ENCODE data around the gene CARS1. TPM values are rescaled to one million over a fixed set of nuclear protein-coding genes. Genes with fewer than 3 reads are reported as not detected.

CARS1 gene
- total RNA-seq, 1 donor from 2014 or later: 53.4 TPM

DNA sequence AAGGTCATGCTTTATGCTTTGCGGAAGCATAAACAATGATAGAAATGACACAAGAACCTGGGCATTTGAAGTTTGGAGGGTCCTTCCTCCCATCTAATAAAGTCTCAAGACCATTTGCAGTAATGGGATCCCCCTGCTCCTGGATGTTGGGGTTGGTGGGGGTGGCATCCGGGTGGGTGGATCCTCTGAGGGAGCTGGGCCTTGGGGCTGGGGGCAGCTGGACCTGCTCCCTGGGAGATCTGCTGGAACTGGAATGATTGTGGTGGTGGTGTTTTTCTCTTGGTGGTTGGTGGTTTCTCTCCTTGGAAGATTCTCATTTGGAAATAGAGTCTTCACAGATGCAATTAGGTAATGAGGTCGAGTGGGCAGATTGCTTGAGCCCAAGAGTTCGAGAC lies 62.9 kb downstream of the CARS1 start:
- DNase-seq (ENCODE audit: extremely low read depth, low read depth, low spot score): no peak

DNA sequence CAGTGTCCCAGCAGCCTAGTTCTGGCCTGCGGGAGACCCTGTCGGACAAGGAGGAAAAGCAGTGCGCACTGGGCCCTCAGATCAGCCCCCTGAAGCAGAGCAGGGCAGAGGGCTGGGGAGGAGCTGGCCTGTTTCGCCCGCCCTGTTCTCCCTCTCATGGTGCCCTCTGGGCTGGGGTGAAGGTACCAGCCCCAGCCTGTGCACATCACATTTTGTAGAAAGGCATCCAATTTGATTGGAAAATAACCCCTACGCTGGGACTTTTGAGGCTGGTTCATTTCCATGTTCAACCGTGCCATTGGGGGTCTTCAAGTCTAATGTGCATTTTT lies 64.3 kb downstream of the CARS1 start:
- DNase-seq (ENCODE audit: extremely low read depth, low read depth, low spot score): no peak

DNA sequence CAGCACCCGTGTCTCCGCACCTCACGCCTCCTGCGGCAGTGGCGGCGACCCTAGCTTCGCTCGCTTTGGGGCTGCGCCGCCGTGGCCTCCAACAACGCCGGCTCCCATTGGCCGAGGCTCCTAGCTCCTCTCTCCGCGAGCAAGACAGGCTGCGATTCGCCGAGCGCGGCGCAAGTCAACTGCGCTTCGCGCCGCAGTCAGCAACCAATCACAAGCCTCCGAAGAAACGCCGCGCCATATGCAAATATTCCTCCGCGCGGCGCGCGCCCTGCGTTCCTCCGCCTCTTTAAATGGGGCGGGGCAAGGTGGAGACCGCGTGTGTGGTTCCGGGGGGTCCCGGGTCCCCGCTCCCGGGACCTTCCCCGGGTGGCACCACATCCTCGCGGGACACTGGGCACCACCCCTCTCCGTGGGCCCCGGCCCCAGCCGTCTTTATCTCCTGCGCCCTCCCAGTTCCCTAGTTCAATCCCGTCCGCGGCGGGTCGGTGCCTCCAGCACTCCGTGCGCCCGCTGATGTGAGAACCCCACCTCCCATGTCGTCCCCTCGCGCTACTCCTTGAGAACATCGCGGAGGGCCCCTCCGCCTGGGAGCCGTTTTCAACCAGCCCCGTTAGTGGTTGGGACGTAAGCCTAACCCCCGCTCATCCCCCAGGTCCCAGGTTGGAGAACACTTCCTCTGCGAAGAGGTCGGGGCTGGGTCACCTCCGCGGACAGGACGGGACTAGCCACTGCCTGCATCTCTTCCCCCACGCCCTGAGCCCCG lies 64.8 kb downstream of the CARS1 start, which contains the start of gene NAP1L4:
Gene NAP1L4, minus strand, starts transcription at position 96 of the 763 bp plus-strand sequence. CDS start 13,109 bp downstream, outside the sequence.
- peak; percentile 73 for DNase-seq (ENCODE audit: extremely low read depth, low read depth, low spot score)

DNA sequence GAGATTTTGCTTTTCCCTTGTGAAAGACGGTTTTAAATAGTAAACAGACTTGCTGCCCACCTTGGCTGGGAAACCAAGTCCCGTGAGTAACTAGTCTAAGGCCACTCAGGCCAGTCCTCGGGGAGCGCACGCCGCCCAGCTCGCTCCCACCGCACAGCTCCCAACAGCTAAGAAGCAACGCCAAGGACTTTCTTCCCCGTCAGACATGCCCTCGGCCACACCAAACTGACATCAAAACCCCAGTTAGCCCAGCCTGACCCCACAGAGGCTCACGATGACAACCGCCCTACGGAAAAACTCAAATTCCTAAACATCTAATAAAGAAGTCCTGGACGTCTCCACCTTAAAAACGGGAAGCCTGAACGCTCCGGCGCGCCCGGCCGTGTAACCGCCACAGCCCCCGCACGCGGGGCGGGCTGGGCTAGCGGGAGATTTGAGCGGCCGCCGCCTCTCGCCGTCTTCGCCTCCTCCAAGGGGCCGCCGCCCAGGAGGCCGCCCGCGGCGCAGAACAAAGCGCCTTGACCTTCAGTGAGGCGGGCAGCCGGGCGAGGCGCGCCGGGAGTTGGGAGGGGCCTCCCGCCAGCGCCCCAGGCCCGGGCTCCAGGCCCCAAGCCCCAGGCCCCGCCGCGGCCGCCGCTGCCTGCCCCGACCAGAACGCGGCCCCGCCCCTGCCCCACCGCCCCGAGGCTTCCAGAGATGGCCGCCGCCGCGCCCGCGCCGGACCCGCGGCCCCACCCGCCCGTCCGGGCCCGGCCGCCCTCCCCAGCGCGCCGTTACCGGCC lies 65.6 kb downstream of the CARS1 start:
- DNase-seq (ENCODE audit: extremely low read depth, low read depth, low spot score): no peak

DNA sequence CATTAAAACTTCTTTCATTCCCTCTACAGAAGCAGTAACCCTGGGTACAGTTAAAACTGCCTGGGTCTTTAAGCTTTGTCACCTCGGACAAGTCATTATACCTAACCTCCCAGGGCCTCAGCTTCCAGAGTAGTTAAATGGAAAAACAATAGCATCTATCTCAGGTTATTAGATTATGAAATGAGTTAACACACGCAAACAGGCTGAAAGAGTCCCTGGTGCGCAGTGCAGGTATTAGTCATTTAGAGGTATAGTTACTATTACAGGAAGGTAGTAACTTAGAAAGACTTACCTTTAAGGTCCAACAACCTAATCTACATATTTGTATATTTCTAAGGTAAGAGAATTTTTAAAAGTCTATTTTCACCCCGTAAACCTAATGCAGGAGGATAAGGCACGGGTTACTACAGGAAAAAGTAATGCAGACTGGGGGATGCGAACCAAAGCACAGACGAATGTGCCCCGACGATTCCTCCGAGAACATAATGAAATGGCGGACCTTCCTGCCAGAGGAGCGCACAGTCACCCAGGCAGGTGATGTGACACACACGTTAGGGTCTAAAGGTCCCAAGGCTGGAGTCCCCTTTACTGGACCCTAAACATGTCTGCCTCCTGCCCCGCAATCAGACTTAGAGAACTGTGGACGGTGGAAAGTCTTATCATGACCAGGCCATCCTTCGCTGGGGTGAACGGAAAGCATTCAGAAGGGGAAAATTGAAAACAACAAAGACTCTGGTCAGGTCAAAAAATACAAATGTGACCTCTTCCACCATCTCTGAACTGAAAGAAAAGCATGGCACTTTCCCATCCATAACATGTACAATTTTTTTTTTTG lies 66.4 kb downstream of the CARS1 start:
- no peak for DNase-seq (ENCODE audit: extremely low read depth, low read depth, low spot score)

DNA sequence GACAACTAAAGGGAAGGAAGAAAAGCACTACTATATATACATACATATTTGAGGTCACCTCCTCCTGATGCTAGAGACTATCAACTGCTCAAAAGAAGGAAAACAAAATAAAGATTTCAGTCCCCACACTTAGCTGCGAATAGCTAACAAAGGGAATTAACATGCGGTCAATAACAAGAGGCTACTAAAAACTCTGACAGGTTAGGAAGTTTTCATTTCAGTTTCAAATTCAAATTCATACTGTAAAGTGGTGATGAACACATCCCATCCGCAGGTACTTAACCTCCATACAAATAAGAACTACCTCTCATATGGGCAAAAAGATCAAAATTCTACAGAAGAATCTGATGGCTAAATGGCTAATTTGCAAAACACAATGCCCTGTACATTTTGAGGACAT lies 67.7 kb downstream of the CARS1 start:
- DNase-seq (ENCODE audit: extremely low read depth, low read depth, low spot score): no peak

DNA sequence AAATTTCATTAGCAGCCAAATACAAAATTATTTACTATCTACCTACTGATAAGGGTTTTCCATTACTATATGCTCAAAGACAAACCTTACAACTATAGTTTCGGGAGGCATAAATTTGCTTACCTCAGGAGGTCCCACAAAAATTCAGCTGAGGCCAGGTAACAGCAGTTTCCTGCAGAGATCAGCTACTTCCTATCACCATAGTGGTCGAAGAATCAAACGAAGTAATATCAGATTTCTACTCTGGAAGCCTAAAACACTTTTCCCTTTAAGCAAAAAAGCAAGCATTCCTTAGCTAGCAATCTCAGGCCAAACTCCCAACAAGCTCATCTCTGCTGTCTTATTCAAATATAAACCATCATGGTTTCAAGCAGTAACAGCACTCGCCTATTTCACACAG lies 68.2 kb downstream of the CARS1 start:
- no peak for DNase-seq (ENCODE audit: extremely low read depth, low read depth, low spot score)

DNA sequence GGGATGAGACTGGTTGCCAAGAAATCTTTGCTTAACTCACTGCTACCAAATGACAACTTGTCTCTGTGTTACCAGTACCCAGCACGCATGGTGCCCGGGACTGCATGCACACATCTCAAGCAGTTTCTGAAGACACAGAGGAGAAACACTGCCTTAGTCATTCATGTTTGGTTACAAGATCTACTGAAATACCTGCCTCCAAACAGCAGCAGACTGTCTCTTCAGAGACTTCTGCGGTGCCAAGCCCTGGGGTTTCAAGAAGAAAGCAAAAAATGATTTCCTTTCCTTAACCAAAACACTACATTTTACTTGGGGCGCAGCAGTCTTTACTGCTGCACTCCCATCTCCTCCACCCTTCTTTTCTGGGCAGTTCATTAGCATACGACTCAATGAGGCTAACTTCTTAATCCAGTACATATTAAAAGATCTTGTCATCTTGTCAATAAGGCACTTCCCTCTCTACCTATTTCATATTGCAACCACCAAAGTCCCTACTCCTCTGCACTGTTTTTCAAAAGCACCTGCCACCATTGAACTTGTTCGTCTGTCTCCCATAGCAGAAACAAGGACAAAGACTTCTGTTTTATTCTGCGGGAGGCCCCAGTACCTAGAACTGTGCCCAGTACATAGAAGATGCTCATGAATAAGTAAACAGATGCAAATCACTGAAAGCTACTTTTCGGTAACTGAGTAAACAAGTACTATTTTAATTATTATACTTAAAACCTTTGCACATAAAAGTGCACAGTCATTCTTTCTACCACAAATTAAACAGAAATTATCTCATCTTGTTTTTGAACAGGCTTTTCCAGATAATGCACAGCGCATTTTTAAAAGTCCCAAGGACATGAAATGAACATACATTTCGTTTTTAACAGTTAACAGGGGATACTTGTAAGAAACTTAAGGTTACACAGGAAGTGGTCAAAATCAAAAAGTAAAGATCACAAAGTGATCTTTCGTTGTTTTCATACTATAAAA lies 69.1 kb downstream of the CARS1 start:
- no peak for DNase-seq (ENCODE audit: extremely low read depth, low read depth, low spot score)

DNA sequence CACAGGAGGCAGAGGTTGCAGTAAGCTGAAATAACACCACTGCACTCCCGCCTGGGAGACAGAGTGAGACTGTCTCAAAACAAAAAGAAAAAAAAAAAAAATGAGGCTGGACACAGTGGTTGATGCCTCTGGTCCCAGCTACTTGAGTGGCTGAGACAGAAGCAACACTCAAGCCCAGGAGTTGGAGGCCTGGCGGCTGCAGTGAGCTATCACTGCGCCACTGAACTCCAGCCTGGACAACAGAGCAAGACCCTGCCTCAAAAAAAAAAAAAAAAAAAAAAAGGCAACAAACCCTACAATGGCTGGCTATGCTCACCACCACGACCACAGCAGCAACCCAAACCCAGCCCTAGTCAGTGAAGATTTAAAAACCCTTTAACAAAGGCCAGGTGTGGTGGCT lies 73.3 kb downstream of the CARS1 start:
- DNase-seq (ENCODE audit: extremely low read depth, low read depth, low spot score): no peak

DNA sequence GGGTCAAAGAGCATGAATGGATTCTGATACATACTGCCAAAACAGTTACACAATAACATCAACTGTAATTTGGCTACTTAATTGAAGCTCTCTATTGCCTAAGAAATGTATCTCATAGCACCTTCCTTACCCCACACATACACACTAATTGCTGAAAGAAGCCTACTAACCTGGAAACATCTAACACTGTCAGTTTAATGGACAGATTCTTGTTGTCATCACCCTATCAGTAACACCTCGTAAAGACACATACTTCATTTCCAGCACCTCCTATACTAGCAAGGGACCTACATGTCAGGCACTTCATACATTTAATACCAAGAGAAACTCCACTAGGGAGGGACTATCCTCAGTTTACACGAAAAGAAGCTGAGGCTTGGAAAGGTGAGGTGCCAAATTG lies 75.0 kb downstream of the CARS1 start:
- no peak for DNase-seq (ENCODE audit: extremely low read depth, low read depth, low spot score)

DNA sequence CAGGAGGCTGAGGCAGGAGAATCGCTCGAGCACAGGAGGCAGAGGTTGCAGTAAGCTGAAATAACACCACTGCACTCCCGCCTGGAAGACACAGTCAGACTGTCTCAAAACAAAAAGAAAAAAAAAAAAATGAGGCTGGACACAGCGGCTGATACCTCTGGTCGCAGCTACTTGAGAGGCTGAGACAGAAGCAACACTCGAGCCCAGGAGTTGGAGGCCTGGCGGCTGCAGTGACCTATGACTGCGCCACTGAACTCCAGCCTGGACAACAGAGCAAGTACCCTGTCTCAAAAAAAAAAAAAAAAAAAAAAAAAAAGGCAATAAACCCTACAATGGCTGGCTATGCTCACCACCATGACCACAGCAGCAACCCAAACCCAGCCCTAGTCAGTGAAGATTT lies 76.1 kb downstream of the CARS1 start:
- DNase-seq (ENCODE audit: extremely low read depth, low read depth, low spot score): no peak

DNA sequence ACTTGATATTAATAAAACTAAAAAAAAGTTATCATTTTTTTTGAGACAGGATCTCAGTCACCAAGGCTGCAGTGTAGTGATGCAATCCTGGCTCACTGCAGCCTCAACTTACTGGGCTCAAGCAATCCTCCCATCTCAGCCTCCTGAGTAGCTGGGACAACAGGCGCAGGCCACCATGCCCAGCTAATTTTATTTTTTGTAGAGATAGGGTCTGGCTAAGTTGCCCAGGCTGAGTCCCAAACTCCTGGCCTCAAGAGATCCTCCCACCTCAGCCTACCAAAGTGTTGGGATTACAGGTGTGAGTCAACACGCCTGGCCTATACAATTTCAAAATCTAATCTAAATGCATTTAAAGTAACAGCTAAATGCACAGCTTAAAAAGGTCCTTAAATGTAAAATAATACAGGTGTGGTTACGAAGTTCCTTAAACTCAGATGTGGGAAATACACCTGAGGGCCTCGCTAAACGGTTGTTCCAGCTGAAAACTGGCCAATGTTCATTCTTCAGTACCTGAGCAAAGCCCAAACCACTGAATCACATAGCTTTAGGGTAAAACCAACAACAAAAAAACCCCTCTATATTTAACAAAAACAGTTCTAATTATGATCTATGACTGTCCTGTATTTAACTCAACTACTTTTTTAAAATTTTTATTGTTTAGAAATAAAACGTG lies 76.9 kb downstream of the CARS1 start:
- no peak for DNase-seq (ENCODE audit: extremely low read depth, low read depth, low spot score)

DNA sequence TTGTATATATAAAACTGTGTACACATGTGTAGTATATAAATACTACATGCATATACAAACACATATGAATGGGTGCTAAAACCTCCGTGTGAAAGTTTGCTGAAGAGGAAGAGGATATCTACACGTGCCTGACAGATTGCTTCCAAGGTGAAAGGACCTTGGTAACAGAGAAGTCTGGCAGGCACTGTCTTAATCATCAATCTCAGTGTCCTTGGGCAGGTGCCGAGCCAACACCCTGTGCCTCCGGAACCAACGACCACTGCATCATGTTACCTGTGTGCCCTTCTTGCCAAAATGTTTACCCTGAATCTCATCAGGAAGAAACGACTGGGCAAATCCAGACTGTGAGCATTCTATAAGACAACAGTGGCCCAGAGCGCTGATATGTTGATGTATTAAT lies 80.1 kb downstream of the CARS1 start:
- DNase-seq (ENCODE audit: extremely low read depth, low read depth, low spot score): no peak

DNA sequence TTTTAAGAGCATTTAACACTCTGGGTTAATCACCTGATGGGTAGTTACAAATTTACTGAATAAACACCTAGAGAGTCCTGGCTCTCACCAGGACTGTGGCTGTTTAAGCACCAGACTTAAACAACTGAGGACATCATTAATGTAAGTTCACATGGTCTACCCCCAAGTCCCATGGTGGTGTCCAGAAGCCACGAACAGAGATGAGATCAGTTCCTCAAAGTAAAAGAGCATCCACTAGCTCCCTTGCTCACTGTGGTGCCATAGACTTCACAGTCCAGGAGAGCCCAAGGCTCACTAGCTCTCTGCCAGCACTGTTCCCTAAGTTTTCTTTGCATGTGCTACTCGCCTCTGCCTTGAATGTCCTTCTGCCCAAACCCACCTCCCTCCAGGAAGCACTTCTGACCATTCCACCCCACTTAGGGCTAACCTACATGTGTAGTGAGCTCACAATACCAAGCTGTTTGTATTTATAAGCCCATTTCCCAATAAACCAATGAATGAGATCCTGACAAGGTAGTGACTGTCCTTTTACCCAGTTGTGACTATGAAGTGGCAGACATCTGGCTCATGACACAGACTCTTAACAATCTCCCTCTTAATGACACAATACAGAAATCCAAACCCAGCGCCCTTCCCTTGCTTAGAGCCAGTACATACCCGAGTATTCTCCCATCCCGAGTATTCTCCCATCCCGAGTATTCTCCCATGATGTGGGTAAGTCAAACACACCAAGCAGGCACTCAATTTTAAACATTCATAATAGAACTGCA lies 80.7 kb downstream of the CARS1 start:
- DNase-seq (ENCODE audit: extremely low read depth, low read depth, low spot score): no peak

DNA sequence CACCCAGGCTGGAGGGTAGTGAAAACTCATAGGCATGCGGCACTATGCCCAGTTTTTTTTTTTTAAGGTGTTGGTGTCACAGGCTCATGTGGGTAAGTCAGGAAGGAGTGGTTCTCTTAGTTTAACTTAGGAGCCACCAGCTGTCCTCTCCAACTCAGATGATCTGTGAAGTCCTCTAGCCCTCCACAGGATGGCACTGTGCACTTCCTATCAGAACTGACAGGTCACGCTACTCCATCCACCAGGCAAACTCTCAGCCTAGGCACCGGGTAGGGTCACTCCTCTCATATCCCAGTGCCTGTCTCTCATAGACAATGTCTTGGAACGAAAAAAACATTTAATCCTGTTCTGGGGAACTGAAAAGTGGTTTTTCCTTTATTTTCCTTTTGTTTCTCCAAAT lies 81.6 kb downstream of the CARS1 start:
- DNase-seq (ENCODE audit: extremely low read depth, low read depth, low spot score): no peak

DNA sequence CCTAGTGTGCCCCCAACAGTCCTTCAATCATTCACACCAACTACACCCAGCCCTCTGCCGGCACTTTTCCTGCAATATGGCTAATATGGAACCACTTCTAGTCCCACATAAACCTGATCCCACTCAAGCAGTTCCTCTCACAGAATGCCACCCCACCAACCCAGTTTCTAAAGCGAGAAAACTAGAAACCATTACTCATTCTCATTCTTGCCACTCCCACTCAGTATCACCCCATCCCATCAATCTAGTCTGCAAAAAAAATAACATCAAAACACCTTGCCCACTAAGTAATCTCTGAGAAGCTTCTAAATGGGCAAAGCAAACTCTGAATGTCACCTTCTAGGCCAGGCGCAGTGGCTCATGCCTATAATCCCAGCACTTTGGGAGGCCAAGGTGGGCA lies 83.0 kb downstream of the CARS1 start:
- no peak for DNase-seq (ENCODE audit: extremely low read depth, low read depth, low spot score)

DNA sequence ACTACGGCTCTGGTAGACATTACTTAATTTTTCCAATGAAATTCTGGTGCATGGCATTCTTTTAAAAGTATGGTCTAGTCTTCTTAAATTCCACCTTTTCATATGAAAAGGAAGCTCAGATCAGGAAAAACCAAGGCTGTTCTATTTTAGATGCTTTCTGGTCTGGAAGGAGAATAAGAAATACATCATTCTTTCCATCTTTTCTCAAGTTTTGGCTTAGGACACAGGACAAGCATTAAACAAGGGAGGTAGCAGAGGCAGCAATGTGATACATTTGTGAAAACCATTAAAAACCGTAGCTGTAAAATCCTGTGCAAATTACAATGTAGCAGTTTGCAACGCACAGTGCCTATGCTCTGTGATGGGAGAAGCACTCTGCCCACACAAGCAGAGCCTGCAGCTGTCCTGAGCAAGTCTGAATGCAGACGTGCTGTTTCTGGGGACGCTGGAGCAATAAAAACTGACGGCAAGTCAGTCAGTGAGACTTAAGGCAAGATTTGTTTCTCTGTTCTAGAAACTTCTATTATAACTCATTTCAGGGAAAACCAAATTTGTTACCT lies 88.8 kb downstream of the CARS1 start:
- no peak for DNase-seq (ENCODE audit: extremely low read depth, low read depth, low spot score)

DNA sequence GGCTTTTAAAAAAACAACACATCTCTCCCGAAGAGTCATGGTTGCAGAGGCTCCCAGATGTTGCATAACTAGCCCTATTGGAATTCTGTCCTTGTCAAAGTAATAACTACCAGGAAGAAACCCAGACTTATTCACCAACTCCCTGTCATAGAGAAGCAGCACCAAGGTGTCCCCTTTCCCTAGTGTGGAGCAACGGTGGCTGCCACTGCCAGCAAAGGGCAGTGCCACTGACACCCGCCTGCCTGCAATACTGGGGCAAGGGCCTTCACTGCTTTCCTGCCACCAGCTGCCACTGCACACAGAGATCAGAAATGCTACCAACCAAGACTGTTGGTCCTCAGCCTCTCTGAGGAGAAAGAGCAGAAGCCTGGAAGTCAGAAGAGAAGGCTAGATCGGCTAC lies 92.4 kb downstream of the CARS1 start:
- DNase-seq (ENCODE audit: extremely low read depth, low read depth, low spot score): no peak

DNA sequence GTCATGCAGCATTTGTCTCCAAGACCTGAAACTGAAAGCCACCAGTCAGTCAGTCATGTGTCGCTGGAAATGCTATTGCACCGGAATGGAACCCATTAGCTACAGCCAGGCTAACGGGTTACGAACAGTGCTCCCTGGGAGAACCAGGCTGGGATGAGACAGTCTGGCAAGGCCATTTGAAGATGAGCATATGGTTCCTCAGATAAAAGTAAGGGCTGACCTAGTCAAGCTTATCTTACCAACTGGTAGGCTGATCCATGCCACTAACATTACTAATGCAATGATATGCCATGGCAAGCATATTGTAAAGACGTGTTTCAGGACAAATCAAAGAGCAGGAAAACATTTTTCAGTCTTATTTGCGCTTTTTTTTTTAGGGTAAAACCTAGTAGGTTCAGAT lies 93.5 kb downstream of the CARS1 start:
- no peak for DNase-seq (ENCODE audit: extremely low read depth, low read depth, low spot score)
